ENCODE data around the gene SLC2A1. TPM values are rescaled to one million over a fixed set of nuclear protein-coding genes. Genes with fewer than 3 reads are reported as not detected.

Gene SLC2A1
- total RNA-seq, 2 donors from 2014 or later = 25.0 to 51.5 TPM

DNA sequence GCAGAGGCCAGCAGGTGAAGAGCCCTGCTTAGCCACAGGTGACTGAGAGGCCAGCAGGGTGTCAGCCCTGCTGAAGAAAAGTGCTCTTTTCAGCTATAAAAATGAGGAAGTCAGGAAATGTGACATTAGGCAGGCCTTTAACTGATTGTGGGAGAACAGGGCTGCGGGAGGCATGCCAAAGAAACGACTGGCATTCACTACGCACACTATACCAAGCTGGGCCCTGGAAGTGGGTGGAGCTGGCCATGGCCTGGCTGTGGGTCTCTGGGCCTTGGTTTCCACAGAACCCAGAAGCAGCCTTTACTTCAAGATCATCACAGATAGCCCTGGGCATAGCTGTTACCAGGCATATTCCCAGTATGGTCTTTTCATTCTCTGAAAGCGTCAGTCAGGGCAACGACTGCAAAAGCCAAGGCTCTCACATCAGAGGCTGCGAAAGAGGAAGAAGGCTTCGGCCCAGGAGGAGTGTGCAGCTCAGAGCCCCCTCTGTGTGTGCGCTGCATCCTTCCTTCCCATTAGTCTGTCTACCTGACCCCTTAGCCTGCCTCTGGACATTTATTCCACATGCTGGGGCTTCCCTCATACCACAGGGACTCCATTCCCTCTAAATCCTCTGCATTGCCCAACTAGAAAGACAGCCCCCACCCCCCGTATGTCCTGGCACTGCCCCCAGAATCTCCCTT is 14.3 kb downstream of the SLC2A1 start:
- no peaks in the 10 kb centered on the region for H3K27me3 ChIP-seq
- H3K27ac ChIP-seq = peak overlapping the region; percentile 82
- DNase-seq (ENCODE audit: low spot score) = no peak
- H3K4me3 ChIP-seq = no peak overlapping the region
- H3K36me3 ChIP-seq = no peaks in the 10 kb centered on the region
- H3K4me1 ChIP-seq = peaks cover 0 to 91% of the 10 kb centered on the region in 2 donors
- TF ChIP-seq, protein P1, sequence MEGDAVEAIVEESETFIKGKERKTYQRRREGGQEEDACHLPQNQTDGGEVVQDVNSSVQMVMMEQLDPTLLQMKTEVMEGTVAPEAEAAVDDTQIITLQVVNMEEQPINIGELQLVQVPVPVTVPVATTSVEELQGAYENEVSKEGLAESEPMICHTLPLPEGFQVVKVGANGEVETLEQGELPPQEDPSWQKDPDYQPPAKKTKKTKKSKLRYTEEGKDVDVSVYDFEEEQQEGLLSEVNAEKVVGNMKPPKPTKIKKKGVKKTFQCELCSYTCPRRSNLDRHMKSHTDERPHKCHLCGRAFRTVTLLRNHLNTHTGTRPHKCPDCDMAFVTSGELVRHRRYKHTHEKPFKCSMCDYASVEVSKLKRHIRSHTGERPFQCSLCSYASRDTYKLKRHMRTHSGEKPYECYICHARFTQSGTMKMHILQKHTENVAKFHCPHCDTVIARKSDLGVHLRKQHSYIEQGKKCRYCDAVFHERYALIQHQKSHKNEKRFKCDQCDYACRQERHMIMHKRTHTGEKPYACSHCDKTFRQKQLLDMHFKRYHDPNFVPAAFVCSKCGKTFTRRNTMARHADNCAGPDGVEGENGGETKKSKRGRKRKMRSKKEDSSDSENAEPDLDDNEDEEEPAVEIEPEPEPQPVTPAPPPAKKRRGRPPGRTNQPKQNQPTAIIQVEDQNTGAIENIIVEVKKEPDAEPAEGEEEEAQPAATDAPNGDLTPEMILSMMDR (IDR thresholded peaks at IDR 0.05) = no peak
- no peaks in the 10 kb centered on the region for H3K9me3 ChIP-seq

DNA sequence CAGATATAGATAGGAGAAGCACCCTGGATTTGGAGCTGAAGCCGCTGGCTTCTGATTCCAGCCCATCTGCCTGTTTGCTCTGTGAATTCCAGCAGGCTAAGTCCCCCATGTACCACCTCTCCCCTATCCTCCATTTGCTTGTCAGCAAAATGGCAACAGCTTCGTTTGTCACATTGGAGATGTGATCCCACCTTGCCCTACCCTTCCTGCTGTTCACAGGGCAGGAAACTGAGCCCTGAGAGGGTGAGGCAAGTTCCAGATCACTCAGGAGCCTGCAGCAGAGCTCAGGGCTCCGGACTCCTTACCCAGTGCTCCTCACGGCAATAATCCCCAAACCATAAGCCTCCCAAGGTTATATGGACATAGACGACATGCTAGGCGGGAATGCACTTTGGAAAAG is 14.9 kb downstream of the SLC2A1 start:
- DNase-seq (ENCODE audit: low spot score) = no peak
- Histone ChIP-seq H3K4me3 (no peak overlapping the region), H3K9me3 (no peaks in the 10 kb centered on the region), H3K4me1 (peaks cover 0 to 86% of the 10 kb centered on the region in 2 donors), H3K27me3 (no peaks in the 10 kb centered on the region), H3K36me3 (no peaks in the 10 kb centered on the region), H3K27ac (peak overlapping the region; percentile 82)
- TF ChIP-seq, protein P1 (IDR thresholded peaks at IDR 0.05) = no peak

DNA sequence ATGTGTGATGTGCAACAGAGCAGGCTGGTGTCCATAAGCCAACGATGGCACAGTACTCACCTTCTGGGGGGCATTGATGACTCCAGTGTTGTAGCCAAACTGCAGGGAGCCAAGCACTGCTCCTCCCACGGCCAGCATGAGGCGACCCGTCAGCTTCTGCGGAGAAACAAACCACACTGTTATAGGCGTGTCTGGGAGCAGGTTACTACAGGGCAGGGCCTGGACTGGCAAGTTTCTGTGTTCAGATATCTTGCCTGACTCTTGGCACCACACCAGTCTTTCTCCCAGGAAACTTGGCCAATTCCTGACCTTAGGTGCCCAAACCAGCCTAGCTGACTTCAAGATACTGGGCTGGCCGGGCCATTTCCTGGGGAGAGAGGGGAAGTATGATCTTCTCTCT is 15.5 kb downstream of the SLC2A1 start:
- no peaks in the 10 kb centered on the region for H3K27me3 ChIP-seq
- H3K9me3 ChIP-seq = no peaks in the 10 kb centered on the region
- peak overlapping the region; percentile 82 for H3K27ac ChIP-seq
- H3K4me1 ChIP-seq = peaks cover 0 to 81% of the 10 kb centered on the region in 2 donors
- TF ChIP-seq, protein P1 (IDR thresholded peaks at IDR 0.05) = no peak
- no peak overlapping the region for H3K4me3 ChIP-seq
- no peak for DNase-seq (ENCODE audit: low spot score)
- no peaks in the 10 kb centered on the region for H3K36me3 ChIP-seq

DNA sequence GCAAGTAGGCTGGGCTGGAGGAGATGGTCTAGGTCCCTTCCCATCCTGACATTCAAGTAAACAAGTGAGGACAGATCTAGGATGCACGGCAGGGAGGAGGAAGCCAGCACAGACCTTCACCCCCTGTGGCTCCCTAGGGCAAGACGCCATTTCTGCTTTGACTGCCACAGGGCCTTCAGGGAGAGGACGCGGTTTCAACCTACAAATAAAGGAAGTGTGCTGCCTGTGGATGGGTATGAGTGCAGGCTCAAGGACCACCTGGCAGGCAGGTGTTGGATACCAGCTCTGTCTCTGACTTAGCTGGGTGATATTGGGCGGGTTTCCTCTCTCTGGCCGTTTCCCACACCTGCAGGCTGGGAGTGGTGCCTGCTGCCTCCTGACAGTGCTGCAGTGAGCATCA is 16.2 kb downstream of the SLC2A1 start:
- no peak for DNase-seq (ENCODE audit: low spot score)
- H3K9me3 ChIP-seq = no peaks in the 10 kb centered on the region
- H3K4me3 ChIP-seq = no peak overlapping the region
- TF ChIP-seq, protein P1 (IDR thresholded peaks at IDR 0.05) = no peak
- peak overlapping the region; percentile 82 for H3K27ac ChIP-seq
- H3K36me3 ChIP-seq = no peaks in the 10 kb centered on the region
- no peaks in the 10 kb centered on the region for H3K27me3 ChIP-seq
- peaks cover 0 to 74% of the 10 kb centered on the region in 2 donors for H3K4me1 ChIP-seq

DNA sequence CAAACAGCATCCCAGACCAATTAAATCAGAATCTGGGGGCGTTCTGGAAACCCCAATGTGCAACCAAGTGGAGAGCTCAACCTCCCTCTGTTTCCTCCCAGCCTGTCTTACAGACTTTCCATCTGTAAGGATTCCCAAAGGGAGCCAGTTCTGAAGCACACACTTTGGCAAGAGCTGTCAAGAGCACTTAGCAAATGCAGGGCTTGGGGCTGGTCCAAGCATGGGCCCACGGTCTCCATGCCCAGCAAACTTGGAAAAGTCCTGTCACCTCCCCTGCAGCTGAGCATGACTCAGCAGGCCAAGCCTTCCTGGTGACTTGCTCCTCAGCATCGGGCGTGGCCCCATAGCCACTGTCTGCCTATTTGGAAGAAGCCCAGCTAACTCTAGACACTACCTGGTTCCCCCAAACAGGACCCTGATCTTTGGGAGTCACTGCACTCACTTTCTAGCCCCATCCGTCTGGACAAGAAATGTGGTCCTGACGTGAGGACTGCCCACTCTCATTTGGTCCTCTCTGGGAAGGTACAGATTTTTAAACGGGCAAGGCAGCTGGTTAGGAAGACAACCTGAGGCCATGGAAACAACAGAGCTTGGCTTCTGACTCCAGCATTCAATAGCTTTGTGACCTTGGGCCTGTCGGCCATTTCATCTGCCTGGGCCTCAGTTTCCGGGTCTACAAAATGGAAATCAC is 16.9 kb downstream of the SLC2A1 start:
- Histone ChIP-seq H3K9me3 (no peaks in the 10 kb centered on the region), H3K4me1 (peaks cover 0 to 69% of the 10 kb centered on the region in 2 donors), H3K27ac (peak overlapping the region; percentile 82), H3K36me3 (no peaks in the 10 kb centered on the region), H3K4me3 (no peak overlapping the region), H3K27me3 (no peaks in the 10 kb centered on the region)
- peak; percentile 84 for DNase-seq (ENCODE audit: low spot score)
- TF ChIP-seq, protein P1 (IDR thresholded peaks at IDR 0.05) = no peak
